Activated CD4-positive, alpha-beta T cell treated with anti-CD3 and anti-CD28 coated beads for 4 hours (primary cell): ENCODE data around the gene PRPF40B.

ENCODE experiments used
- DNase-seq, 2 donors: peaks; one replicate each; pipeline ENCODE4 v3.0.0-alpha.2; 2020

Gene PRPF40B

DNA sequence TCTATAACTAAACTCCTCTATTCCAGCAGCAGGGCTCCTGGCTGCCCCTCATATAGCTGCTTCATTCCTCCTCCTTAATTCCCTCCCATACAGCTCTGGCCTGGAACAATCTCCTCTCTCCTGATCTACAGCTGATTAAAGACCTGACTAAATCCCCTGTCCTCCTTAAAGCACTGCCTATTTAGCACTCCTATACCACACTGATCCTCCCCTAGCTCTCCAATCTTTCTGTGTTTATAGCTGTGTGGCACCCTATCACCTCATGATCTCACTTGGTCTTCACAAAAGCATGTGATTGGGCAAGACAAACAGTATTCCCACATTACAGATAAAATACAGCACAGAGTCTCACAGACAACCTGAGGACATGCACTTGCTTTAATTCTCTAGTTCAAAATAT is 66.4 kb downstream of the PRPF40B start:
- no peak for DNase-seq

DNA sequence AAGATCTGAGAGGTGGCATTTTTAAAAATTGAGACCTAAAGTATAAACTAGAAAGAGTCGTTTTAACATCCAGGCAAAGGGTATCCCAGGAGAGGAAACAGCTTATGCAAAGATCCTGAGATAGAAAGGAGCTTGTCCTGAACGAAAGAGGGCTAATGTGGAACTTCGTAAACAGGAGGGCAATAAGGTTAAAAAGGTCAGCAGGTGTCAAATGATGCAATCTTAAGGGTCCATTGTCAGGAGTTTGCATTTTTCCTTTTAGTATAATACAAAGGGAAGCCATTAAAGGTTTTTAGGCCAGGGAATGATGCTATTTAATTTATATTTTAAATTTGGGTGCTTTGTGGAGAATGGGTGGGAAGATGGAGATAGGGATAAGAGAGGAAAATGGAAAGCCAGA is 69.5 kb downstream of the PRPF40B start:
- DNase-seq = no peak

DNA sequence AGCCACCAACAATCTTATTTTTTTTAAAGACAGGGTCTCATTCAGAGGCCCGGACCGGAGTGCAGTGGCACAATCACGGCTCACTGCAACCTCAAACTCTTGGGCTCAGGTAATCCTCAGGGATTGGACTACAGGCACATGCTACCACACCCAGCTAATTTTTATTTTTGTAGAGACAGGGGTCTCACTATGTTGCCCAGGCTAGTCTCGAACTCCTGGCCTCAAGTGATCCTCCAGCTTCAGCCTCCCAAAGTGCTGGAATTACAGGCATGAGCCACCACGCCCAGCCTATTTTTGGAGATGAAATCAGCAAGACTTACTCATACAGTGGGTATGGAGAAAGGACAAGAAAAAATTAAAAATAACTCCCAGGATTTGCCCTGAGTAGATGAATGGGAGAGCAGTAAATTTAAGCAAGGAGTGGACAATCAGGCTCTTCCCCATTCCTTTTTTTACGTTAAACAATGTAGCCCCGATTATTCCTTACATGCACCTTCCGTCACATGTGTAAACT is 70.6 kb downstream of the PRPF40B start:
- no peak for DNase-seq
